SKM-1 treated with dmso at 0.1 percent for 144 hours (cell line): ENCODE results near the gene PCDHA2.
A peak's percentile ranks its signal among the peaks of the same experiment; 100 is the strongest.
"Not testable (repeated sequence)": the region's sequence is repeated elsewhere in the genome, so short reads cannot be mapped to it uniquely, and the experiment has no call there.

ENCODE experiments used
- DNase-seq: peaks from one replicate; lab custom pipeline; 2025; ENCODE audit not compliant: unreplicated experiment; lab: John Stamatoyannopoulos, UW

The PCDHA2 gene

GRCh38 chr5:140794595-140795258, at the start of gene PCDHA2:
Gene PCDHA2 (plus strand): TSS chr5:140794852.
- DNase-seq = no peak

GRCh38 chr5:140753561-140753960, 41.1 kb upstream of the PCDHA2 start:
- DNase-seq = no peak

GRCh38 chr5:140764177-140764973, 30.3 kb upstream of the PCDHA2 start:
- DNase-seq = no peak

- DNase-seq = no peak
Observed at GRCh38 chr5:140767444-140767843, 27.2 kb upstream of the PCDHA2 start.

- DNase-seq = no peak
Observed at GRCh38 chr5:140780512-140780911, 14.1 kb upstream of the PCDHA2 start.

GRCh38 chr5:140785905-140786686, 8.6 kb upstream of the PCDHA2 start, which contains the start of gene PCDHA1:
Gene PCDHA1 (plus strand): TSS chr5:140786140.
- DNase-seq = peak; percentile 57

GRCh38 chr5:140787422-140787821, 7.2 kb upstream of the PCDHA2 start:
- not testable (repeated sequence) for DNase-seq

GRCh38 chr5:140787849-140788504, 6.7 kb upstream of the PCDHA2 start:
- DNase-seq = not testable (repeated sequence)

GRCh38 chr5:140791089-140791488, 3.6 kb upstream of the PCDHA2 start:
- DNase-seq = peak; percentile 84

GRCh38 chr5:140795259-140795641, 598 bp downstream of the PCDHA2 start:
- no peak for DNase-seq

GRCh38 chr5:140796072-140796717, 1.5 kb downstream of the PCDHA2 start:
- DNase-seq = not testable (repeated sequence)

- DNase-seq = no peak
Observed at GRCh38 chr5:140796718-140797095, 2.1 kb downstream of the PCDHA2 start.

- DNase-seq = no peak
Observed at GRCh38 chr5:140800816-140801493, 6.3 kb downstream of the PCDHA2 start, which contains the start of gene PCDHA3. Gene PCDHA3 (plus strand): TSS chr5:140801057.

GRCh38 chr5:140801494-140801841, 6.8 kb downstream of the PCDHA2 start:
- no peak for DNase-seq

- DNase-seq = not testable (repeated sequence)
Observed at GRCh38 chr5:140802381-140802780, 7.7 kb downstream of the PCDHA2 start.

GRCh38 chr5:140802781-140803271, 8.2 kb downstream of the PCDHA2 start:
- DNase-seq = no peak

GRCh38 chr5:140806834-140807775, 12.5 kb downstream of the PCDHA2 start, which contains the start of gene PCDHA4:
Gene PCDHA4 (plus strand): TSS chr5:140807068.
- DNase-seq = peak; percentile 39

- DNase-seq = not testable (repeated sequence)
Observed at GRCh38 chr5:140808241-140808888, 13.7 kb downstream of the PCDHA2 start.
